ACHN (cell line): ENCODE measurements around the gene MTMR11.
"Not testable (repeated sequence)": the region's sequence is repeated elsewhere in the genome, so short reads cannot be mapped to it uniquely, and the experiment has no call there.

Source experiments
- DNase-seq: peaks from one replicate; pipeline ENCODE4 v3.0.0-alpha.2; 2015
- in situ Hi-C: cut with HindIII; loops from 2 replicates; pipeline ENCODE4 v1.10.0; 2017; ENCODE audit warnings: low sequenced_read_pairs, low pct_ligation_motif_present, low pct_unique_long_range_greater_than_20kb

The MTMR11 gene

GRCh38 chr1:149940427-149940826 is 3.7 kb upstream of the MTMR11 start:
- DNase-seq = no peak
- in situ Hi-C loops = no loop called here

GRCh38 chr1:149938668-149939003 is 2.0 kb upstream of the MTMR11 start:
- DNase-seq, in situ Hi-C loops: not testable (repeated sequence)

GRCh38 chr1:149937759-149938158 is 1.1 kb upstream of the MTMR11 start:
- no peak for DNase-seq
- in situ Hi-C loops = no loop called here

- DNase-seq = peak; percentile 84
- in situ Hi-C loops = no loop called here
Measured at GRCh38 chr1:149936992-149937705, 470 bp upstream of the MTMR11 start.

GRCh38 chr1:149934356-149934755 is 2.3 kb downstream of the MTMR11 start:
- in situ Hi-C loops = no loop called here
- DNase-seq = no peak

- in situ Hi-C loops = no loop called here
Measured at GRCh38 chr1:149933208-149933607, 3.5 kb downstream of the MTMR11 start.

GRCh38 chr1:149932474-149932873 is 4.2 kb downstream of the MTMR11 start:
- in situ Hi-C loops = no loop called here

More at GRCh38 chr1:149933208-149933607, 3.5 kb downstream of the MTMR11 start:
- DNase-seq = no peak

GRCh38 chr1:149931212-149931790 is 5.4 kb downstream of the MTMR11 start:
- in situ Hi-C loops = no loop called here
- DNase-seq = no peak

More at GRCh38 chr1:149932474-149932873, 4.2 kb downstream of the MTMR11 start:
- no peak for DNase-seq

GRCh38 chr1:149929856-149930255 is 6.8 kb downstream of the MTMR11 start:
- DNase-seq = no peak
- in situ Hi-C loops = no loop called here

- no peak for DNase-seq
Measured at GRCh38 chr1:149928401-149928724, 8.3 kb downstream of the MTMR11 start.

GRCh38 chr1:149927563-149928400 is 8.9 kb downstream of the MTMR11 start, which contains the start of gene SF3B4:
SF3B4 (minus strand) TSS chr1:149927803; CDS start chr1:149927759, 44 bp downstream.
- DNase-seq = peak; percentile 96
- in situ Hi-C loops = no loop called here

More at GRCh38 chr1:149928401-149928724, 8.3 kb downstream of the MTMR11 start:
- in situ Hi-C loops = no loop called here

GRCh38 chr1:149927056-149927562 is 9.6 kb downstream of the MTMR11 start:
- DNase-seq = peak; percentile 27
- in situ Hi-C loops = no loop called here

GRCh38 chr1:149926296-149926695 is 10.4 kb downstream of the MTMR11 start:
- in situ Hi-C loops = no loop called here
- no peak for DNase-seq

- in situ Hi-C loops = no loop called here
- no peak for DNase-seq
Measured at GRCh38 chr1:149925751-149926150, 10.9 kb downstream of the MTMR11 start.

GRCh38 chr1:149925345-149925744 is 11.3 kb downstream of the MTMR11 start:
- DNase-seq = no peak
- in situ Hi-C loops = no loop called here

GRCh38 chr1:149923626-149924025 is 13.1 kb downstream of the MTMR11 start:
- DNase-seq = no peak
- in situ Hi-C loops = no loop called here

- in situ Hi-C loops = no loop called here
- peak; percentile 71 for DNase-seq
Measured at GRCh38 chr1:149917571-149918144, 19.0 kb downstream of the MTMR11 start, which contains the start of gene SV2A. SV2A (minus strand) TSS chr1:149917844; CDS start chr1:149913840, 4,004 bp downstream.

GRCh38 chr1:149916898-149917252 is 19.8 kb downstream of the MTMR11 start:
- no peak for DNase-seq
- in situ Hi-C loops = no loop called here
